Parathyroid adenoma (tissue), 2 donors: Measurements from ENCODE around the gene CRACR2A.

ENCODE experiments used
- H2AFZ ChIP-seq: fragments of 300-600 bp; sonication (generic); one replicate; pipeline ENCODE4 v1.7.0; 2017; ENCODE audit warnings: antibody characterized with exemption, mild to moderate bottlenecking
- H3K27ac ChIP-seq: fragments of 300-600 bp; sonication (generic); one replicate; pipeline ENCODE4 v1.7.0; 2017
- H3K27me3 ChIP-seq: fragments of 300-600 bp; sonication (generic); one replicate; pipeline ENCODE4 v1.7.0; 2017; ENCODE audit warnings: low read length; ENCODE audit not compliant: control insufficient read depth, insufficient read depth
- H3K36me3 ChIP-seq: fragments of 300-600 bp; sonication (generic); one replicate; pipeline ENCODE4 v1.7.0; 2017; ENCODE audit warnings: low read length; ENCODE audit not compliant: control insufficient read depth, insufficient read depth
- H3K4me1 ChIP-seq: fragments of 300-600 bp; sonication (generic); one replicate; pipeline ENCODE4 v1.7.0; 2017; ENCODE audit warnings: control low read depth
- H3K4me2 ChIP-seq: fragments of 300-600 bp; sonication (generic); one replicate; pipeline ENCODE4 v1.7.0; 2017; ENCODE audit warnings: low read length
- H3K4me3 ChIP-seq: fragments of 300-600 bp; sonication (generic); one replicate; pipeline ENCODE4 v1.7.0; 2017; ENCODE audit warnings: low read depth, low read length
- H3K79me2 ChIP-seq: fragments of 300-600 bp; sonication (generic); one replicate; pipeline ENCODE4 v1.7.0; 2017; ENCODE audit warnings: control low read depth
- H3K9ac ChIP-seq: fragments of 300-600 bp; sonication (generic); one replicate; pipeline ENCODE4 v1.7.0; 2017; ENCODE audit warnings: mild to moderate bottlenecking
- H3K9me3 ChIP-seq: fragments of 300-600 bp; sonication (generic); one replicate; pipeline ENCODE4 v1.7.0; 2017; ENCODE audit warnings: low read length; ENCODE audit not compliant: control insufficient read depth
- TF ChIP-seq, protein P1 (sequence below): fragments of 300-600 bp; sonication (generic); IDR thresholded peaks from one replicate; pipeline ENCODE4 v1.7.0; 2017; ENCODE audit warnings: antibody characterized with exemption, mild to moderate bottlenecking
- donor health status: primary hyperparathyroidism.

The CRACR2A gene

DNA sequence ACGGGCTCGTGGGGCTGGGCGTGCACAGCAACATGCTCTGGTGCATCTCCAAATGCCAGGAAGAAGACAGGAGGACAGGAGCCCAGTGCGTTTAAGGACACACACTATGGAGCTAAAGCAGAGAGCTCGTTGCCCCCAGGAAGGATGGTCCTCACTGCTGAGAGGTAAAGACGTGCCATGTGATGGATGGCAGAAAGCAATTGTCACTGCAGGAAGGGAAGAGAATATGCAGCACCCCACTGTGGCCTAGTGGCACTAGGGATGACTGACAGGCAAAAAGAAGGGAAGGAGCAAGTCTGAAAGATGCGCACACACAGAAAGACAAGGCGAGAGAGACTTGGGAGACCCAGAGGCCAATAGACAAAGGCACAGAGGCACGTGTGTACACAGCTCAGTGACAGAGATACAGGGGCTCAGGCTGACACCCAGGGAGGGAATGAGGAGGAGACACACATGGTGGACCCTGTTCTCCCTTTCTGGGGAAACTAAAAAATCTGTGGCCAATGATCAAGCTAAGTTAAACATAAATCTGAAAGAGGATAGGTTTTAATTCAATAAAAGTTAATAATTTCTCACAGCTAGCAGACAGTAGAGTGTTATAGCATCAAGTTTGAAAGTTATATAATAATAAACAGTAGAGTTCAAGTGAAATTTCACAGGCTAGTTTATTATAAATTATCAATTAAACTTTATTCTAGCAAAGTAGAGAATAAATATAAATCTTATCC lies 78.8 kb downstream of the CRACR2A start:
- no peak overlapping the region for H3K9ac ChIP-seq
- no peak overlapping the region for H3K4me2 ChIP-seq
- no peaks in the 10 kb centered on the region for H3K9me3 ChIP-seq
- TF ChIP-seq, protein P1, sequence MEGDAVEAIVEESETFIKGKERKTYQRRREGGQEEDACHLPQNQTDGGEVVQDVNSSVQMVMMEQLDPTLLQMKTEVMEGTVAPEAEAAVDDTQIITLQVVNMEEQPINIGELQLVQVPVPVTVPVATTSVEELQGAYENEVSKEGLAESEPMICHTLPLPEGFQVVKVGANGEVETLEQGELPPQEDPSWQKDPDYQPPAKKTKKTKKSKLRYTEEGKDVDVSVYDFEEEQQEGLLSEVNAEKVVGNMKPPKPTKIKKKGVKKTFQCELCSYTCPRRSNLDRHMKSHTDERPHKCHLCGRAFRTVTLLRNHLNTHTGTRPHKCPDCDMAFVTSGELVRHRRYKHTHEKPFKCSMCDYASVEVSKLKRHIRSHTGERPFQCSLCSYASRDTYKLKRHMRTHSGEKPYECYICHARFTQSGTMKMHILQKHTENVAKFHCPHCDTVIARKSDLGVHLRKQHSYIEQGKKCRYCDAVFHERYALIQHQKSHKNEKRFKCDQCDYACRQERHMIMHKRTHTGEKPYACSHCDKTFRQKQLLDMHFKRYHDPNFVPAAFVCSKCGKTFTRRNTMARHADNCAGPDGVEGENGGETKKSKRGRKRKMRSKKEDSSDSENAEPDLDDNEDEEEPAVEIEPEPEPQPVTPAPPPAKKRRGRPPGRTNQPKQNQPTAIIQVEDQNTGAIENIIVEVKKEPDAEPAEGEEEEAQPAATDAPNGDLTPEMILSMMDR, result no peak
- no peak overlapping the region for H2AFZ ChIP-seq
- H3K79me2 ChIP-seq, result no peaks in the 10 kb centered on the region
- no peak overlapping the region for H3K4me3 ChIP-seq
- H3K27me3 ChIP-seq, result no peaks in the 10 kb centered on the region
- H3K36me3 ChIP-seq, result no peaks in the 10 kb centered on the region
- no peaks in the 10 kb centered on the region for H3K4me1 ChIP-seq
- no peak overlapping the region for H3K27ac ChIP-seq

DNA sequence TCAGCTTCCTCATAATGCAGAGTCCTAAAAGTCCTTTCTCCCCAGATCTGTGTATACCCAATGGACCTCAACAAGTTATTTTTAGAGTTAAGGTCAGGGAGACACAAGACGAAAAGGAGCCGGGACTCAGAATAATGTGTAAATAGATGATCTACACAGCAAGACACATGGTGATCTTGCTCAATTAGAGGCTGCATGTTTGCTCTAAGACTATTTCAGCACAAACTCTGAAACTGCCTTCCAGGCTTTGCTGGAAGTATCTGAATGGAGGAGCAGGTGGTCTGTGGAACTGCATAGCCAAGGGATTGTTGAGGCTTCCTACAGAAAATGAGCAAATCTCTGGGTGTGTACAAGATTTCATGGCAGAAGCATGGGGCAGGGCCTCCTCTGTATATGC lies 80.8 kb downstream of the CRACR2A start:
- no peak overlapping the region for H3K27ac ChIP-seq
- H3K36me3 ChIP-seq, result no peaks in the 10 kb centered on the region
- no peaks in the 10 kb centered on the region for H3K9me3 ChIP-seq
- H3K9ac ChIP-seq, result no peak overlapping the region
- H3K4me1 ChIP-seq, result no peaks in the 10 kb centered on the region
- TF ChIP-seq, protein P1, result no peak
- no peak overlapping the region for H3K4me2 ChIP-seq
- H3K27me3 ChIP-seq, result no peaks in the 10 kb centered on the region
- no peak overlapping the region for H3K4me3 ChIP-seq
- H2AFZ ChIP-seq, result no peak overlapping the region
- no peaks in the 10 kb centered on the region for H3K79me2 ChIP-seq

DNA sequence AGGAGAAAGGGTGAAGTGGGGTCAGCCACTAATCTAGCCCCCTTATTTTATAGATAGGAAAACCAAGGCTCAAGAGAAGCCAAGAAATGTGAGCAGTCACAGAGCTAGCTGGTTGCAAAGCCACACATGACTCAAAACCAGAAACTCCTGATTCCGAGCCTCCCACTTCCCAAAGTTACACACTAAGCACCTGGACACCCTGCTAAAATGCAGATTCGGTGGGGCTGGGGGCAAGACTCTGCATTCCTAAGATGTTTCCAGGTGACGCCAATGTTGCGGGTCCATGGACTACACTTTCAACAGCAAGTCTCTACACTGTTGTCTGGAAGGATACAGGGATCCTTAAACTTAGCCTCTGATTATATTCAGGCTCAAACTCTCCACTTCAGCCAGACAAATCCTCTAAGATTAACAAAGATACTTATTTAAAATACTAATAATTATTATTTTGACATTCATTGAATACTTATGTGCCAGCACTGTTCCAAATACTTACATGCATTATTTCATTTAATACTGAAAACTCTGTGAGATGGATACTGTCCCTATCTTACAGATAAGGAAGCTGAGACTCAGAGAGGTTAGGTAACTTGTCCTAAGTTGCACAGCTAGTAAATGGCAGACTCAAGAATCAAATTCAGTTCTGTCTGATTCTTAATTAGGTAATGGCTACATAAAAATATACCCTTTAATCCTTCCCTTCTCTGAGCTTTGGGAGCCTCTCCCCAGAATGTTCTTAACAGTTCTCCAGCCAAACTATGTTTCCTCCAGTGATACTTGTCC lies 81.4 kb downstream of the CRACR2A start:
- Histone ChIP-seq H2AFZ (no peak overlapping the region), H3K9me3 (no peaks in the 10 kb centered on the region), H3K27me3 (no peaks in the 10 kb centered on the region), H3K4me3 (no peak overlapping the region), H3K36me3 (no peaks in the 10 kb centered on the region), H3K9ac (no peak overlapping the region), H3K4me2 (no peak overlapping the region), H3K27ac (no peak overlapping the region), H3K79me2 (no peaks in the 10 kb centered on the region), H3K4me1 (no peaks in the 10 kb centered on the region)
- TF ChIP-seq, protein P1, result no peak

DNA sequence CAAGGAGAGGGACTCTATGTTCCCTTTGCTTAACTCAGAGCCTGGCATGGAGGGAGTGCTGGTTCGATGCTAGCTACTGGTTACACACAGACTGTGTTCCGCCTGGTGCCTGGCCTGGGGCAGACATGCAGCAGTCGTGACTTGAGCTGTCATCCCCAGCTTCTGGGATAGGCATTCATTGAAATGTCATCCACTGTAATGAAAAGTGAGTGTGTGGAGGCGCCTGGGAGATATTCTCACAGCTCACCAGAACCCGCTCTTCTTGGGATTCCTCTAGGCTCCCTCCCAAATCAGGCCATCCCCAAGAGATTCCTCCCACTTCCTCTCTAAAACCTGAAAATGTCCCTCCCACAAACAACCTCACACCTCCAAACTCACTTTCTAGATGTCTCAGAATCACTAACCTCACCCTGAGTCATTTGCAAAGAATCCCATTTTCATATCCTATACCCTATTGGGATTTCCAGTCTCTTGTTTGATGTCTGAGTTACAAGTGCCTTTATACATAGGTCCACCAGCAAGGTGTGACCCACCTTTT lies 82.8 kb downstream of the CRACR2A start:
- no peaks in the 10 kb centered on the region for H3K79me2 ChIP-seq
- no peaks in the 10 kb centered on the region for H3K9me3 ChIP-seq
- H3K9ac ChIP-seq, result no peak overlapping the region
- no peak overlapping the region for H2AFZ ChIP-seq
- no peak overlapping the region for H3K4me2 ChIP-seq
- H3K4me1 ChIP-seq, result no peaks in the 10 kb centered on the region
- no peaks in the 10 kb centered on the region for H3K36me3 ChIP-seq
- no peak overlapping the region for H3K27ac ChIP-seq
- H3K27me3 ChIP-seq, result no peaks in the 10 kb centered on the region
- TF ChIP-seq, protein P1, result no peak
- no peak overlapping the region for H3K4me3 ChIP-seq
